Inflammatory macrophage (primary cell): ENCODE measurements around the gene LIMA1.
A peak's percentile ranks its signal among the peaks of the same experiment; 100 is the strongest.
"Not testable (repeated sequence)": the region's sequence is repeated elsewhere in the genome, so short reads cannot be mapped to it uniquely, and the experiment has no call there.

ENCODE experiments used
- DNase-seq, 2 donors: peaks; one replicate each; pipeline ENCODE4 v3.0.0-alpha.2; 2020 to 2022

The LIMA1 gene

GRCh38 chr12:50246873-50247612, 36.3 kb downstream of the LIMA1 start:
- DNase-seq, result peak; percentile 25 to 58

- no peak for DNase-seq
Measured at GRCh38 chr12:50246197-50246865, 37.0 kb downstream of the LIMA1 start.

- DNase-seq, result no peak
Measured at GRCh38 chr12:50243507-50243906, 39.8 kb downstream of the LIMA1 start.

- no peak for DNase-seq
Measured at GRCh38 chr12:50242751-50243191, 40.5 kb downstream of the LIMA1 start.

GRCh38 chr12:50241178-50241577, 42.1 kb downstream of the LIMA1 start:
- peak in 1 of 2 donors; percentile 9 for DNase-seq

- DNase-seq, result no peak
Measured at GRCh38 chr12:50240792-50241114, 42.6 kb downstream of the LIMA1 start.

- no peak for DNase-seq
Measured at GRCh38 chr12:50240096-50240791, 43.1 kb downstream of the LIMA1 start.

- no peak for DNase-seq
Measured at GRCh38 chr12:50239355-50239891, 43.9 kb downstream of the LIMA1 start.

- peak in 1 of 2 donors; percentile 6 for DNase-seq
Measured at GRCh38 chr12:50234347-50234746, 49.0 kb downstream of the LIMA1 start.

GRCh38 chr12:50232771-50233209, 50.5 kb downstream of the LIMA1 start:
- no peak for DNase-seq

GRCh38 chr12:50232206-50232605, 51.1 kb downstream of the LIMA1 start:
- DNase-seq, result no peak

- DNase-seq, result no peak
Measured at GRCh38 chr12:50231346-50231745, 52.0 kb downstream of the LIMA1 start.

GRCh38 chr12:50230217-50230616, 53.1 kb downstream of the LIMA1 start:
- DNase-seq, result no peak

GRCh38 chr12:50224026-50224692, 59.2 kb downstream of the LIMA1 start:
- no peak for DNase-seq

- DNase-seq, result peak; percentile 59 to 67
Measured at GRCh38 chr12:50222275-50222783, 61.0 kb downstream of the LIMA1 start.

- DNase-seq, result peak; percentile 18 to 22
Measured at GRCh38 chr12:50221228-50222008, 61.9 kb downstream of the LIMA1 start.

- peak; percentile 25 to 29 for DNase-seq
Measured at GRCh38 chr12:50220363-50220995, 62.8 kb downstream of the LIMA1 start.

GRCh38 chr12:50219544-50219943, 63.8 kb downstream of the LIMA1 start:
- no peak for DNase-seq

- DNase-seq, result not testable (repeated sequence)
Measured at GRCh38 chr12:50219001-50219400, 64.3 kb downstream of the LIMA1 start.

GRCh38 chr12:50218386-50218785, 64.9 kb downstream of the LIMA1 start:
- DNase-seq, result no peak

- no peak for DNase-seq
Measured at GRCh38 chr12:50217202-50217601, 66.1 kb downstream of the LIMA1 start.
